ENCODE data around the gene ASXL2.
A peak's percentile ranks its signal among the peaks of the same experiment; 100 is the strongest.
"Not testable (repeated sequence)": the region's sequence is repeated elsewhere in the genome, so short reads cannot be mapped to it uniquely, and the experiment has no call there.

ASXL2 gene

DNA sequence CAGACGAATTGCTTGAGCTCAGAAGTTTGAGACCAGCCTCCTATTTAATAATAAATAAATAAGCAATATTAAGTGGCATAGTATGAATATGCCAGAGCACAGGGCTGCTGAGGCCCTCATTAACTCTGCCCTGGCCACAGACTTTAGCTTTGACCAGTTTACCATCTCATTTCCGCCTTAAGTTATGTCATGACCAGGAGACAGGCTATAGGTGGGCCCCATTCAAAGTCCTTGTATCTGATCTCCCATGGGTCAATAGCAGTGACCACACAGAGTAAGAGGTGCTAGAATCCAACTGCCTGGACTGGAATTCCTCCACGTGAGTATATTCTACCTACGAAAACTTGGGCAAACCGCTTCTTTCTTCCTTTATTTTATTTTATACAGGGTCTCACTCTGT lies 13.4 kb upstream of the ASXL2 start:
- DNase-seq (ENCODE audit: low spot score), result no peak

GRCh38 chr2:25887624-25888242 lies 9.4 kb upstream of the ASXL2 start:
- no peak for DNase-seq (ENCODE audit: low spot score)

DNA sequence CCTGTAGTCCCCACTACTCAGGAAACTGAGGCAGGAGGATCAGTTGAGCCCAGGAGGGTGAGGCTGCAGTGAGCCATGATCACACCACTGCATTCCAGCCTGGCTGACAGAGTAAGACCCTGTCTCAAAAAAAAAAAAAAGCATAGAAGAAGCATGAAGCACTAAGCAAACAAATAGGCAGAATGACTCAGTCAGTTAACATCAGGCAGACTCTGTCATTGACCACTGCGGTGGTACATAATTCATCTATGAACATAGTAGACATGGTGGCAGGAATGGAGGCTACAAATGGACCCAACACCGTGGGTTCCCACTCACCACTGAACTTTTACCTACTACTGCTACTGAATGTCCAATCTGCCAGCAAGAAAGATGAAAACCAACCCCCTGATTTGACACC lies 7.6 kb upstream of the ASXL2 start:
- no peak for DNase-seq (ENCODE audit: low spot score)

GRCh38 chr2:25881764-25882163 lies 3.5 kb upstream of the ASXL2 start:
- DNase-seq (ENCODE audit: low spot score), result no peak

- DNase-seq (ENCODE audit: low spot score), result no peak
Observed at GRCh38 chr2:25879133-25879730, 945 bp upstream of the ASXL2 start.

DNA sequence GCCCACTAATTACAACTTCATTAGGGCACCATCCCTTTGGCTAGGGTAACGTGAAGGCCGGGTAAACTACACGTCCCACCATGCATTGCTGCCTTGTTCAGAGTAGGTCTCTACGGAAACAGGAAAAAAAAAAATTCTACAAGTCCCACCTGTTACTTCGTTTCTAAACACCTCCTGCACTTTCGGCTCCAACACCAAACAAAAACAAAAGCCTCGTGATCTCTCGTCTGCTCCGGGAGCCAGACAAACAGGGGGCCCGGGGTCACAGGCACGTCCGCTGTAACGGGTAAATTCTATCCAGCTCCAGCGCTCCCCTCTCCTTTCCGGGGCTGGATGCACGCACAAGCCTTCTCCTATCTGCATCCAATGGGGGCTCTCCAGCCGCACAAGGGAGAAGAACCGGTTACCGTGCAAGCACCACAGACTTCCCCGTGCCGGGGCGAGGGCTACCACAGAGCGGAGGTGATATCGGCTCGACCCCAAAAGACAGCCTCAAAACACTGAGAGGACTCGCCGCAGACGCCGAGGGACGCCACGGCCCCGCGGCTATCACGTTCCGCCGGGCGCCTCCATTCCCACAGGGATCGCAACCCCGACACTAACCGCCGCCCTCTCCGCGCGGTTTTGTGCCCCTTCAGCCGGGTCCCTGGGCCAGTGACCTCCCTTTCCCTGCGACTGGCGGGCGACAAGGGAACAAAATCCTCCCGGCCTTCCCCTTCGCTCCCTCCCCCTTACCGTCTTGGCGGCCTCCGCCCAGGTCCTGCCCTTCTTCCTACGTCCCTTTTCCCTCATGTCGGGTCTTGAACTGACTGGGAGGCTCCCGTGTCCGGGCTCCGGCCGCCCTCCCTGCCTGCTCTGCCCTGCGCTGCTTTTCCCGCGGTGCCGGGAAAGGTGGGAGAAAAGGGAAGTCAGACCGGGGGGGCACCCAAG lies 591 bp downstream of the ASXL2 start:
- peak; percentile 67 for DNase-seq (ENCODE audit: low spot score)

DNA sequence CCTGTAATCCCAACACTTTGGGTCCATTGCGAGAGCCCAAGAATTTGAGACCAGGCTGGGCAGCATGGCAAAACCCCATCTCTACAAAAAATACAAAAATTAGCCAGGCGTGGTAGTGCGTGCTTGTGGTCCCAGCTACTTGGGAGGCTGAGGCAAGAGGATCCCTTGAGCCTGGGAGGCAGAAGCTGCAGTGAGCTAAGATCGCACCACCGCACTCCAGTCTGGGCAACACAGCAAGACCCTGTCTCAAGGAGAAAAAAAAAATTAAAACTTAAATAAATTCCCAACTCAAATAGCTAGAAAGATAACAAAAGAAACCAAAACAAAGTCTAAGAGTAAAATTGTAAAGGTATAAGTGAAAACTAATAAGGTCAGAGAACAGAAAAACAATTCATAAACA lies 6.2 kb downstream of the ASXL2 start:
- DNase-seq (ENCODE audit: low spot score), result no peak

DNA sequence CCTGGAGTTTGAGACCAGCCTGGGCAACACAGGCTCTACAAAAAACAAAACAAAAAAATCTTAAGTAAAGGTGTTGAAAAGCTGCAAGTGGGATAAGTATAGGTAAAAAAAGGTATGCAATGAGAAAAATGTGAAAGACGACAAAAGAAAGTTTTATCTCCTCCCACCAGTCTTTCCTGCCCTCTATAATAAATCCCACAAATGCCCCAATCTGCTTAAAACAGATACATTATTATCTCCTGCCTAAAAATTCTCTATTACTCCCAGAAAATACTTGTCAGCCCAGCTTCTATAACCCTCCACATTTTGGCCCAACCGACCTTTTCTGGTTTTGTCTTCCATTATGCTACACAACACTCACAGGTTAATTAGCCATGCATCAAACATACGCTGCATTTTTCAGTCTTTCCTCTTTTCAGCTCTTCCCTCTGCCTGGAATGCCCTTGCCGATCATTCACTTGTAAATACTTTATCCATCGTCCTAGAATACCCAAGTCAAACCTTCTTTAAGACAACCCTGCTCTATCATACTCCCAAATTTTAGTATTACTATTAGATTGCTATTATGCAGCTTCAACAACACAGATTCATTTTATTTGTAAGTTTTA lies 10.8 kb downstream of the ASXL2 start:
- no peak for DNase-seq (ENCODE audit: low spot score)

GRCh38 chr2:25856377-25856776 lies 21.9 kb downstream of the ASXL2 start:
- no peak for DNase-seq (ENCODE audit: low spot score)

GRCh38 chr2:25855065-25855464 lies 23.2 kb downstream of the ASXL2 start:
- no peak for DNase-seq (ENCODE audit: low spot score)

- no peak for DNase-seq (ENCODE audit: low spot score)
Observed at GRCh38 chr2:25854613-25855012, 23.7 kb downstream of the ASXL2 start.

GRCh38 chr2:25853038-25853638 lies 25.1 kb downstream of the ASXL2 start:
- no peak for DNase-seq (ENCODE audit: low spot score)

DNA sequence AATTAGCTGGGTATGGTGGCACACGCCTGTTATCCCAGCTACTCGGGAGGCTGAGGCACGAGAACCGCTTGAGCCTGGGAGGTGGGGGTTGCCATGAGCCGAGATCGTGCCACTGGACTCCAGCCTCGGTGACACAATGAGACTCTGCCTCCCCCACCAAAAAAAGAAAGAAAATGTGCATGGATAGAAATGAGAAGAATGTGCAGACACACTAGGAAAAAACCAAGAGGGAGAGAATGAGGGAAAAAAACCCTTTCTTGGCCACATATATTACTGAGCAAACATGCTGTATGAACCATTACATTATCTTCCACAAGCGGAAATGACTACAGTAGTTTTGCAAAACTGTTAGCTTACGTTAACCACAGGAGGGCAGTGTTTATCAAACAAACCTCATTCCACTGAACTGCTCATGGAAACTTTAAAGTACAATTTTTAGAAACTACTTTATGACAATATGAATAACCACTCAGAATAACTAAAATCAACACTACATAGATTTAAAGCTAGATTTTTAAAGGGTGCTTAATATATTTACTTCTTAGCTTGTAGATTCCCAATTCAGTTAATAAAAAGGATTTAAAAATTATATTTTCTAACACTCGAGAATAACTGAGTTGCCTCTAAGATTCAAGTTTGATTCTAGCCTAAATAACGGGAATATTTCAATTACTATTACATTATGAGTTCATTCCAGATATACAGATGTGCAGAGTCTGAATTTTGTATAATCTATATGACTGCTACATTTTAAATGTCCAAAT lies 26.4 kb downstream of the ASXL2 start:
- DNase-seq (ENCODE audit: low spot score), result peak; percentile 79

DNA sequence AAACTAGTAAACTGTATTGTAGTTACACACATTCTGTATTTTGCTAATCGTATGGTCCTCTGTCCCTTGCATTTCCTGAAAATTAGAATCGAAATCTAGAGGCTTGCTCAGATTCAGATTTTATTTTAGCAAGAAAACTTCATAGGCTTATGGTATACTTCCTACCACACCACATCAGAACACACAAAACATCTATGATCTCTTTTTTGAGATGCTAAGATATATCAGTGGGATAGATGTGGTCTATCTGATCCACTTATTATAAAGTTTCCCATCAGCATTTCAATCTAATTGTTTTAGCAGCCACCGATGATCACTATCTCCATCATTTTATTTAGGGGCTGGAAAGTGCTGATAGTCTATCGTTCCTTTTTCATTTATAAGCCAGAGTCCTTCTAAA lies 27.9 kb downstream of the ASXL2 start:
- DNase-seq (ENCODE audit: low spot score), result not testable (repeated sequence)

GRCh38 chr2:25849350-25849749 lies 28.9 kb downstream of the ASXL2 start:
- not testable (repeated sequence) for DNase-seq (ENCODE audit: low spot score)

- no peak for DNase-seq (ENCODE audit: low spot score)
Observed at GRCh38 chr2:25845843-25846505, 32.3 kb downstream of the ASXL2 start.

GRCh38 chr2:25844089-25844488 lies 34.2 kb downstream of the ASXL2 start:
- DNase-seq (ENCODE audit: low spot score), result no peak

DNA sequence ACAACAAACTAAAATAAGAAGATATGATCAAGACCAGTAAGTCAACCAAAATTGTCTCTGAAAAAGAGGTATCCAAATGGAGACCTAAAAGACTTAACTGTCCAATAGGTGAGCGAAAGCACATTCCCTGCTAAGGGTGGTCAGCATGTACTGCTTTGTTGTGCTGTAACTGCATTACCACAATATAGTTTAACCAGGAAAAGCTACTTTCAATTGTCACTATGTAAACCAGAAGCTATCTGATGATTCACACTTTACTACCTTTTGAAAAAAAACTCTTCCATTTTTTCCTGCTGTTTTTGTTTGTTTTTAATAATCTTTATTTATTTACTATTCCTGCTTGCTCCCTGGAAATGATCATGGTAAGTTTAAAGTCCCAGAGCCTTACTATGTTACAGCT lies 36.1 kb downstream of the ASXL2 start:
- DNase-seq (ENCODE audit: low spot score), result no peak

DNA sequence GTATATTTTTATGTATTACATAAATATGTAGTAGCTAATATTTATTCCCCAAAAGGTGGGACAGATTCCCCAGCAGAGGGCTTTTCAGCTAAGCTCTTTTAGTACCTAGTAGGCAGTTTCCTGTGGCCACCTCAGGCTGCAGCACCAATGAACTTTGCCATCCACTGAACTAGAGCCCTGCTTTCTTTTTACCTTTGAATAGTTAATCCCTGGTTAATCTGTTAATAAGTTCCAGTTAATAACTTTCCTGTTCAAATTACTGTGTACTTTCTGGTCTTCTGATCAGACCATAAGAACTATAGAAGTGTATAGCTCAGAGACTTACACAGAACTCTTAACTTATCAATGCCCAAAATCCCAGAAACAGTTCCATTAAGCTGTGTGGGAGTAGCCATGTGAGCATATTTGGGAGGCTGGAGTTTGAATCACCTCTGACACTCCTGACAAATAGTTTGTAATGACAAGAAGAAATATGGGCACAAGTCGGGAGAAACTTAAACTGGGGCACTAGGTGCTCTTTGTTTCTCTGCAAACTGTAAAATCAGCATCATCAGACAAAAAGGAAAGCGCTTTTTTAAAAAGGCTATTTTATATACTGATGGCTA lies 40.0 kb downstream of the ASXL2 start:
- no peak for DNase-seq (ENCODE audit: low spot score)

DNA sequence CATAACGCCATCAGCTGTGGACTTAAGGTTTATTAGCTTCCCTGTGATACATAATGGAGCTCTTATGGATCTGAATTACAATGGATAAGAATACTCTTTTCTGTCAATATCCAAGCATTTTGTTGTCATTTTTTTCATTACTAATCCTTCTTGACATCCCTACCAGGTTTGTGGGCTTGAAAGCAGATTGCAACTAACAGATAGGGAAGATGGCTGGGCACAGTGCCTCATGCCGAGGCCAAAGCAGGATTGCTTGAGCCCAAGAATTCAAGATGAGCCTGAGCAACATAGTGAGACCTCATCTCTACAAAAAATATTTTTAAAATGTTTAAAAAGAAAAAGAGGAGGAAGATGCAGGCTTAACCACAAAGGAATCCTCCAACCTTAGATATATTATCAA lies 42.4 kb downstream of the ASXL2 start:
- no peak for DNase-seq (ENCODE audit: low spot score)

DNA sequence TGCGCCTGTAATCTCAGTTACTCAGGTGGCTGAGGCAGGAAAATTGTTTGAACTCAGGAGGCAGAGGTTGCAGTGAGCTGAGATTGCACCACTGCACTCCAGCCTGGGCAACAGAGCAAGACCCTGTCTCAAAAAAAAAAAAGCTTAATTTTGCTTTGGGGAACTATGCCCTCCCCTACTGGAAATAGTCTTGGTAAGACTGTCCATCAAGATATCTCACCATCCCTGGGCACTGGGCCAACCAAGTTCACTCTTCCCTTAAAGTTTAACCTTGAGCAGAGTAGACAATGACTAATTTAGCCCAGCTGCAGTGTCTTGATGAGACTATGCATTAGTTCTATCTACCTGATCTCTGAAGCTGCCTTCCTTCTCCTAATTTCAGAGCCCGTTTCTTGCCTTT lies 44.7 kb downstream of the ASXL2 start:
- no peak for DNase-seq (ENCODE audit: low spot score)

Data from pons (tissue), 1 donor.